GM19372 (cell line): ENCODE measurements around the gene ZNF106.

Source experiments
- ATAC-seq: cut with Tn5 transposase; IDR thresholded peaks from one replicate; pipeline ENCODE4 v1.9.1; 2021; ENCODE audit warnings: mild to moderate bottlenecking, low read depth, moderate library complexity; ENCODE audit not compliant: unreplicated experiment

The ZNF106 gene

DNA sequence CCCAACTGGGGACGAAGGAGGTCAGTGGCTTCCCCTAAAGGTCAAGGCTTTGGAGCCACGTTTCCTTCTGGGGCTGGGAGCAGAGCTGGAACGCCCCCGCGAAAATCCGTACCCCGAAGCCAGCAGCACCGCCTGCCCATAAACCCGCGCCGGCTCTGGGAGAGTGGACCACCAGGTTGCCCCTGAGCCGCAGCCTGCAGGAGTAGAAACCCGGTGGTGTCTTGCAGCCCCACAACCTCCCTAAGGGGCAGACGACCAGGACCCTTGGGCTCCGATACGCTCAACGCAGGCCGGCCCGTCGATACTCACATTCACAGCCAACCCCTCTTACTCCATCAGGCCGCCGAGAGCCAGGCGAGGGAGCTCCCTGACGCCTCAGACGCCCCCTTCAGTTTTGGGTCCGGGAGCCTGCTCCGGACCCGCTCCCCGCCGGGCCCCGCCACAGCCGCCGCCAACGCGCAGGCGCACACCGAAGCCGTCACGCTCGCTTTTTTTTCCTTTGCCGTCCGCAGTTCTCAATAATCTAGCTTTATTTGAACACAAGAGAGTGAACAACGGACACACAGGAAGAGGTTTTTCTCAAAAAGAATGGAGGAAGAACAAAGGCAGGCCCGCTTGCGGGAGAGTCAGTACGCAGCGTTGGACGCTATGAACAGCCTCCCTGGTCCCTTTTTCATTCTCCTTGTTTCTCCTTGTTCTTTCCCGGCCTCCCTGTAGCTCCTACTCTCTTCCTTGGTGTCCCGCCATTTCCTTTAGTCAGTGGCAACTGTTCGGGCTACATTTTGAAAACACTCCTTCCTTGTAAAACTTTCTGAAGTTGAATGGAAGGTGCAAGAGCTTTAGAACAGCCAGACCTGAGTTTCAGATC lies at the start of gene ZNF106:
Gene ZNF106, minus strand, starts transcription at position 471 of the 868 bp plus-strand sequence. CDS start 18,852 bp downstream, outside the sequence.
- peak; percentile 58 for ATAC-seq

GRCh38 chr15:42533246-42533645 lies 42.3 kb upstream of the ZNF106 start:
- ATAC-seq, result no peak

DNA sequence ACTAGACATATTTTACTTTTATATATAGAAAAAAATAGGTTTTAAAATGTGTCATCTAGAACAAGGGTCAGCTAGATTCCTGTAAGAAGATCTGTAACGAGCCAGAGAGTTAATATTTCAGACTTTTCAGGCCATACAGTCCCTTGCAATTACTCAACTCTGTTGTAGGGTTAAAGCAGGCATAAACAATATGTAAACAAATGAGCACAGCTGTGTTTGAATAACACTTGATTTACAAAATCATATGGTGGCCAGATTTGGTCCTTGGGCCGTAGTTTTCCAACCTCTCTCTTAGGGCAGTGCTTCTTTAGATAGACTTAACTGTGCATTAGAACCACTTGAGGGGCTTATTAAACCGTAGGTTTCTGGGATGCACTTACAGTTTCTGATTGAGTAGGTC lies 38.0 kb upstream of the ZNF106 start:
- no peak for ATAC-seq

DNA sequence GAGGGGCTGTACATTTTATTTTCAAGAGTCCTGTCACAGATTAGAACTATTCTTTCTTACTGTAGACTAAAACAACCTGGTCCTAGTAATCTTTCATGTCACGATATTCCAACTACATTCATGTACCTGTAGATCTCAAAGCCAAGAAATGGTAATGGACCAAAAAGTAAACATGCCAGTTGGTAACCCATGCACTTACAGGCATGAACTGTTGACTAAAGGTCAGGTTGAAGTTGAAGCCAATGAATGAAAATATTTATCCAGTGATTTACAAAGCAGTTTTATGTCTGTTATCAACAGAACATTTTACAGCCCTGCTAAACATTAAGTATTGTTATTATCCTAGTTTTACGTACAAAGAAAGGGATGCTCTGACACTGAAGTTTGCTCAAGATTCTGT lies 32.4 kb upstream of the ZNF106 start:
- no peak for ATAC-seq

GRCh38 chr15:42511007-42511391 lies 20.1 kb upstream of the ZNF106 start:
- ATAC-seq, result no peak

- ATAC-seq, result no peak
Measured at GRCh38 chr15:42510258-42511006, 19.5 kb upstream of the ZNF106 start.

- no peak for ATAC-seq
Measured at GRCh38 chr15:42508263-42508690, 17.3 kb upstream of the ZNF106 start.

- no peak for ATAC-seq
Measured at GRCh38 chr15:42507514-42507913, 16.6 kb upstream of the ZNF106 start.

DNA sequence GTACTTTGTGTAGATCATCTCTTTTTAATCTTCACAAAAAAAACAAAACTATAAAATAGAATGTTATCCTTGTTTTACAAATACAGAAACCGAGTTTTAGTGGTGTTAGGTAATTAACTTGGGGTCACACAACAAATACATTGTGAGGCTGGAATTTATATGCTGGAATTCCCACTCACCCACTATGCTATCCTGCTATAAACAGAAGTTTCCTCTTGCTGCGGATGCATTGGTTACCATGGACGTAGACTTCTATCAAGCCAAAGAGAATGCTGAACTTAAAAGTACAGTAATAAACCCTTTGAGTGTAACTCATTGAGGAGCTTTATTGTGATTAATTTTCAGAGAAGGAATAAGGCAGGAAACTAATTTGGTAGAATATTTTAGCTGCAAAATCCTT lies 13.7 kb upstream of the ZNF106 start:
- no peak for ATAC-seq

DNA sequence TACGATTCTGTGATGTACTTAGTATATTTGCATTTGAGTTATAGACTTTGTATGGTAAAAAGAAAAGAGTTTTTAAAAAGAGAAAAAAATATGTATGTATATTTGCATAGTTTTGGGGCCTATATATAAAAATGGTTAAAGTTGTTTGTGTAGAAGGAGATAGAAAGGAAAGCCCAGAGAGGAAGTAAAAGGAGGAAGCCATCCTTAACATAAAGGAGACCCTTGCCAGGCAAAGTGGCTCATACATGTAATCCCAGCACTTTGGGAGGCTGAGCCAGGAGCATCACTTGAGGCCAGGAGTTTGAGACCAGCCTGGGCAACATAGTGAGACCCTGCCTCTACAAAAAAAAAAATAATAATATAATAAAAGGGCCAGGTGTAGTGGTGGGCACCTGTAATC lies 12.9 kb upstream of the ZNF106 start:
- no peak for ATAC-seq

DNA sequence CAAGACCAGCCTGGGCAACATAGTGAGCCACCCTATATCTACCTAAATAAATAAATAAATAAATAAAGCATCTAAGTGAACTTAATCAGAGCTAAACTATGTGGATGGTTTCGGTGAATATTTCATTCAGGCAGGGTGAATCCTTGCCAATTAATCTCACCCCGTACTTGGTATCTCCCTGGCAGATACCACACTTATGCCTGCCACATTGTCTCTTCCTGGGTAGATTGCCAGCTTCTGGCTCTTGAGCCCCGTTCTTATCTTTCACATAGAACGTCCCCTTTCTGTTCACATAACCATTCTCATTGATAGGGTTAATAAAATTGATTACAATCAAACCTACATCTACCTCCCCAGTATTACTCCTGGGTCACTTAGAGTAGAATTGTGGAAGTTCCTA lies 11.5 kb upstream of the ZNF106 start:
- no peak for ATAC-seq

DNA sequence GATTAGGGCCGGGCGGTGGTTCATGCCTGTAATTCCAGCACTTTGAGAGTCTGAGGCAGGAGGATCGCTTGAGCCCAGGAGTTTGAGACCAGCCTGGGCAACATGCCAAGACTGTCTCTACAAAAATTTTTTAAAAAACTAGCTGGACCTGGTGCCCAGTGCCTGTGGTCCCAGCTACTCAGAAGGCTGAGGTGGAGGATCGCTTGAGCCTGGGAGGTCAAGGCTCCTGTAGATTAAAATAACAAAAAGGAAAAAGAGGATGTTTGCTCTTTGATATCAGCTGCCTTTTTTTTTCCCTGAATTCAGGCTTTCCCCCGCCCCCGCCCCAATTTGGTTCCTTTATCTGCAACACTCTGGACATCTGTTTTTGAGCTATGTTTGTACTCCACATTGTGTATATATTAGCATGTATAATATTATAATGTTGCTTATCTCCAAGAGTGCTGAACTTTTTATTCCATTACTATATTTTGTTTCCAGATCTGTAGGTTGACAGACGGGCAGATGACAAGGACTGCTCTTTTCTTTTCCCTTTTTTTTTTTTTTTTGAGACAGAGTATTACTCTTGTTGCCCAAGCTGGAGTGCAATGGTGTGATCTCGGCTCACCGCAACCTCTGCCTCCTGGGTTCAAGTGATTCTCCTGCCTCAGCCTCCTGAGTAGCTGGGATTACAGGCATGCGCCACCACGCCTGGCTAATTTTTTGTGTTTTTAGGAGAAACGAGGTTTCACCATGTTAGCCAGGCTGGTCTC lies 9.1 kb upstream of the ZNF106 start:
- no peak for ATAC-seq

GRCh38 chr15:42498212-42499068 lies 7.5 kb upstream of the ZNF106 start:
- ATAC-seq, result no peak

- ATAC-seq, result peak; percentile 82
Measured at GRCh38 chr15:42495361-42496212, 4.6 kb upstream of the ZNF106 start, which contains the start of gene SNAP23. SNAP23 (plus strand) TSS chr15:42495634; CDS start chr15:42511847, 16,213 bp downstream.

GRCh38 chr15:42494998-42495360 lies 4.0 kb upstream of the ZNF106 start:
- no peak for ATAC-seq

DNA sequence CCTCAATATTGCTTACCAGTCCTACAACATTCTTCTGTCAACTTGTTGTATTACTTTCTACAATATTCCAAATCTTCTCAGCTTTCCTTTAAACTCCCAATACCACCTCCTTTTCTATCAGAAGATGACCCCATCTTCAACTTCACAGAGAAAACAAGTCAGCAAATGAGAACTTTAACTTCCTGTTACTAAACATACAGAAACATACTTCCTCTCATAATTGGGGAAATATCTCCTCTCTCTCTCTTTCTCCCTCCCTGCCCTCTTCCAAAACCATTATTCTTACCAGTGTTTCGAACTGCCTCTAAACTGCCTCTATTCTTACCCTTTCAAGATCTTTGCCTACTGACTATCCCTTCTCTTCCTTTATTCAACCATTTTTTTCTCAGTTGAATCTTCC lies 2.7 kb upstream of the ZNF106 start:
- no peak for ATAC-seq

DNA sequence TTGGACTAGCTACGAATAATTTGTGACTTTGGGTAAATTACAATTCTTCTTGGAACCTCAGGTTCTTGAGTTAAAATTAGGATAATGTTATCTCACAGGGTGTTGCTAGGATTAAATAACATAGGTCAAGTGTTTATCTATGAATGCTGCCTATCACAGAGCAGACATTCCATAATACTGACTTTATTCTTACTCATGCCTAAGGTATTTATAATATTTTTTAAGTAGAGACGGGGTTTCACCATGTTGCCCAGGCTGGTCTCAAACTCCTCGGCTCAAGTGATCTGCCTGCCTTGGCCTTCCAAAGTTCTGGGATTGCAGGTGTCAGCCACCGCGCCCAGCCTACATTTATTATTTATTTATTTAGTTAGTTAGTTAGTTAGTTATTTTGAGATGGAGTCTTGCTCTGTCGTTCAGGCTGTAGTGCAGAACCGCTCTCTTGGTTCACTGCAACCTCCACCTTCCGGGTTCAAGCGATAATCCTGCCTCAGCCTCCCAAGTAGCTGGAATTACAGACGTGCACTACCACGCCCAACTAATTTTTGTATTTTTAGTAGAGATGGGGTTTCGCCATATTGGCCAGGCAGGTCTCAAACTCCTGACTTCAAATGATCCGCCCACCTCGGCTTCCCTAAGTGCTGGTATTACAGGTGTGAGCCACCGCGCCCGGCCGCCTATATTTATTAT lies 741 bp upstream of the ZNF106 start:
- no peak for ATAC-seq

GRCh38 chr15:42490291-42490670 lies 660 bp downstream of the ZNF106 start:
- ATAC-seq, result no peak

DNA sequence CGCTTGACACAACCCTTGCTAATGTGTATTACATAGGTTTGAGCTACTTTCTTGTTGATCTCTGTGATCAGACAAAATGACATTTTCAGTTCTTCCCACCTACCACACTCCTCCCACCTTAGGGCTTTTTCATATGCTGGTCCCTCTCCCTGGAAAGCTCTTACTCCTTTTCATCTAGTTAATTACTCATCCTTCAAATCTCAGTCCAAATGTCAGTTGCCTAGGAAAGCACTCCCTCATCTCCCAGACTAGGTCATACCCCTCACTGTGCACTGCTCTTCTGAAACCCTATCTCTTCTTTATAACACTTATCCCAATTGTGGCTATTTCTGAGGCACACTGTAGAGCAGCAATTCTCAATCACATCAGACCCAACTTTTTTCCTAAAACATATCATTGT lies 7.3 kb downstream of the ZNF106 start:
- no peak for ATAC-seq
